ENCODE results near the gene EEF1AKMT3. TPM values are rescaled to one million over a fixed set of nuclear protein-coding genes. Genes with fewer than 3 reads are reported as not detected.

EEF1AKMT3 gene
- total and polyA plus RNA-seq, 2 of the 4 experiments (the other 2 are of a cell fraction): 3.2 to 8.1 TPM

DNA sequence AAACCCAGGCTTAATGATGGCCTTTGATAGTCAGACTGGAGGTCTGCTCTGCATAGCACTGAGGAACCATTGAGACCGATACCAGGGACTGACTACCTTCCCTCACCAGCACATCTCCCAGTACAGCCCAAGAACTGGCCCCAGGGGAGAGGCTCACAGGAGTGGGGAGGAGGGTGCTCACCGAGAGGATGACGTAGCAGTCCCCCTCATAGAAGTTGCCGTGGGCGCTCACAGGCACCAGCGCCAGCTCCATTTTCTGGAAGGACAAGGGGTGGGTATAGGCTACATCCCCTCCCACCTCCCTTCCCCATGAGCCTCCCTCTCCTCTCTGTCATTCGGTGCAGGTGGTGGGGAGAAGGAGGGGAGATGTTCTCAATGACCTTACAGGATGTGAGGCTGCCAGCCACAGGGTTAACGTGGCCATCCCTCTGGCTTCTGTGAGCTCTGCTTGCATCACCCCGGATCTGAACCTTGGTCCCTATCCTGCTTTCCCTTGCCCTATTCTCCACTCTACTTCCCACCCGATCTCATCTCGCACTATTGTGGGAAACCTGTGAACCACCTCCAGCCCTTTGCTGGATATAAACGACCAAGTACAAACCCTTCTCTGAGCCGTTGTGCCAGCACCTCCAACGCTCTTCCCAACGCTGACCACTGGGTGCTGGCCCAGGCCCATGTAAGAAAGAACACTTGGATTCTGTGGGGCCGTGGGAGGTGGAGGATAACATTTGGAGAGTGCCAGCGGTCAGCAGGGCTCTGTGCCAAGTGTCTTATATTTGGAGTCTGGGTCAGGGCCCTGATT lies 41.8 kb downstream of the EEF1AKMT3 start:
- CTCF ChIA-PET: no interaction called here
- DNase-seq: no peak
- no peak for TF ChIP-seq NFE2L2 (IDR thresholded peaks at IDR 0.05; ENCODE audit: low read depth, low read length)
- no peak for TF ChIP-seq MAZ (IDR thresholded peaks at IDR 0.05; ENCODE audit: borderline replicate concordance, low read depth, low read length)
- TF ChIP-seq CHD1 (IDR thresholded peaks at IDR 0.05; ENCODE audit: low read depth, low read length): no peak
- no peak for TF ChIP-seq BHLHE40 (IDR thresholded peaks at IDR 0.05; ENCODE audit: low read depth, low read length)
- no peak for TF ChIP-seq CEBPB (IDR thresholded peaks at IDR 0.05; ENCODE audit: low read depth, low read length)
- no peak for TF ChIP-seq MXI1 (IDR thresholded peaks at IDR 0.05; ENCODE audit: borderline replicate concordance, low read depth, low read length)
- TF ChIP-seq FOS (IDR thresholded peaks at IDR 0.05; ENCODE audit: low read depth, low read length): no peak
- TF ChIP-seq, protein P1, sequence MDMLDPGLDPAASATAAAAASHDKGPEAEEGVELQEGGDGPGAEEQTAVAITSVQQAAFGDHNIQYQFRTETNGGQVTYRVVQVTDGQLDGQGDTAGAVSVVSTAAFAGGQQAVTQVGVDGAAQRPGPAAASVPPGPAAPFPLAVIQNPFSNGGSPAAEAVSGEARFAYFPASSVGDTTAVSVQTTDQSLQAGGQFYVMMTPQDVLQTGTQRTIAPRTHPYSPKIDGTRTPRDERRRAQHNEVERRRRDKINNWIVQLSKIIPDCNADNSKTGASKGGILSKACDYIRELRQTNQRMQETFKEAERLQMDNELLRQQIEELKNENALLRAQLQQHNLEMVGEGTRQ (IDR thresholded peaks at IDR 0.05; ENCODE audit: low read depth, low read length): no peak
- no peak for TF ChIP-seq POLR2A (IDR thresholded peaks at IDR 0.05; ENCODE audit: low read depth, low read length)
- no peak for TF ChIP-seq SMC3 (IDR thresholded peaks at IDR 0.05; ENCODE audit: low read depth, low read length)
- no peak for TF ChIP-seq RAD21 (IDR thresholded peaks at IDR 0.05; ENCODE audit: low read length)
- TF ChIP-seq RFX5 (IDR thresholded peaks at IDR 0.05; ENCODE audit: low read depth, low read length): no peak
- TF ChIP-seq CTCF (conservative IDR thresholded peaks at IDR 0.05; ENCODE audit: low read depth, low read length): no peak
- TF ChIP-seq ELK1 (IDR thresholded peaks at IDR 0.05; ENCODE audit: borderline replicate concordance, low read depth, low read length): no peak
- TF ChIP-seq RCOR1 (IDR thresholded peaks at IDR 0.05; ENCODE audit: insufficient replicate concordance, low read length): no peak

More for the DNA sequence above, 41.8 kb downstream of the EEF1AKMT3 start:
- peaks cover 37% of the 10 kb centered on the region for H3K36me3 ChIP-seq (ENCODE audit: control insufficient read depth, insufficient read depth, low read length)
- 90% methylated on average over 4 of the region's 17 CpGs; no CpG with 5 or more reads in 1 of the 2 experiments for WGBS, 2 experiments (ENCODE audit: extremely low coverage in 2 of 2, insufficient read length in 1 of 2)
- H4K5ac ChIP-seq (ENCODE audit: low read depth, low read length): no peak overlapping the region
- H3K79me1 ChIP-seq (ENCODE audit: low read depth in 1 of 2, low read length in 2 of 2): peaks cover 0 to 6% of the 10 kb centered on the region in 2 experiments; a peak in 1 of 4 replicates
- H2BK120ac ChIP-seq (ENCODE audit: low read depth, low read length): no peak overlapping the region
- H3K23ac ChIP-seq (ENCODE audit: low read depth, low read length): no peak overlapping the region
- dilution Hi-C loops (cut with HindIII; ENCODE audit: low sequenced_read_pairs, unreplicated experiment) (no loop called here), intact Hi-C loops (cut with micrococcal nuclease) (no loop called here), in situ Hi-C loops (cut with MboI; ENCODE audit: low sequenced_read_pairs) (no loop called here)
- no peak; the same call in 1 of the 2 replicates for ATAC-seq (ENCODE audit: low read depth)
- no peak overlapping the region for H2BK15ac ChIP-seq (ENCODE audit: low read depth, low read length)
- no peak overlapping the region for H3K27ac ChIP-seq (ENCODE audit: insufficient read depth, low read length)
- no peaks in the 10 kb centered on the region for H3K9me3 ChIP-seq (ENCODE audit: control insufficient read depth, insufficient read depth, low read length)
- no peak overlapping the region for H4K91ac ChIP-seq (ENCODE audit: insufficient read depth, low read depth, low read length)
- H3K4me1 ChIP-seq (ENCODE audit: control insufficient read depth, insufficient read depth, low read length): peaks cover 3% of the 10 kb centered on the region; the same call in 1 of the 2 replicates
- H3K4ac ChIP-seq (ENCODE audit: low read depth, low read length): no peak overlapping the region
- no peaks in the 10 kb centered on the region; the same call in 1 of the 2 replicates for H4K20me1 ChIP-seq (ENCODE audit: insufficient read depth, low read length)
- H3K9ac ChIP-seq (ENCODE audit: low read depth, low read length): no peak overlapping the region
- no peak overlapping the region for H3K56ac ChIP-seq (ENCODE audit: extremely low read depth, insufficient read depth, low read length)
- no peak overlapping the region for H3K14ac ChIP-seq (replicated peaks; ENCODE audit: low read depth, low read length)
- peaks cover 17% of the 10 kb centered on the region for H3K9me1 ChIP-seq (ENCODE audit: insufficient read depth, low read length)
- no peak overlapping the region for H3K18ac ChIP-seq (ENCODE audit: low read depth, low read length)
- POLR2A ChIA-PET (ENCODE audit: unreplicated experiment): interaction anchor here (0.5 kb wide), 1 partner anchor 8 kb away, joined by 3 read pairs; no protein-coding TSS in a partner anchor
- H3K4me2 ChIP-seq (ENCODE audit: low read depth, low read length): no peak overlapping the region
- H2BK20ac ChIP-seq (ENCODE audit: low read depth, low read length): no peak overlapping the region
- H3K4me3 ChIP-seq (ENCODE audit: insufficient read depth, low read depth, low read length): no peak overlapping the region
- H4K8ac ChIP-seq (ENCODE audit: low read depth in 2 of 2, low read length in 2 of 2): no peak overlapping the region
- H3K27me3 ChIP-seq (ENCODE audit: control insufficient read depth, insufficient read depth, low read length): no peaks in the 10 kb centered on the region
- no peak overlapping the region for H2AK5ac ChIP-seq (ENCODE audit: low read depth, low read length)
- no peak overlapping the region for H2AFZ ChIP-seq (replicated peaks; ENCODE audit: low read length, poor library complexity)
- H2BK5ac ChIP-seq (ENCODE audit: low read depth, low read length, poor library complexity, severe bottlenecking): no peak overlapping the region
- no TSS peak for BruUV-seq (replicated peaks)
- peak overlapping the region; percentile 3 for H2AK9ac ChIP-seq (replicated peaks; ENCODE audit: low read depth, low read length, poor library complexity)
